ENCODE data around the gene ZC3H7A.

The ZC3H7A gene

GRCh38 chr16:11734025-11734652 is 62.9 kb downstream of the ZC3H7A start:
- no peak for DNase-seq

GRCh38 chr16:11731222-11731621 is 65.8 kb downstream of the ZC3H7A start:
- DNase-seq, result no peak

- no peak for DNase-seq
Observed at GRCh38 chr16:11729787-11730186, 67.3 kb downstream of the ZC3H7A start.

GRCh38 chr16:11727796-11728543 is 69.1 kb downstream of the ZC3H7A start:
- DNase-seq, result no peak

- DNase-seq, result no peak
Observed at GRCh38 chr16:11726008-11726407, 71.0 kb downstream of the ZC3H7A start.

- no peak for DNase-seq
Observed at GRCh38 chr16:11725457-11725856, 71.6 kb downstream of the ZC3H7A start.

- no peak for DNase-seq
Observed at GRCh38 chr16:11722468-11722808, 74.6 kb downstream of the ZC3H7A start.

GRCh38 chr16:11721781-11722467 is 75.1 kb downstream of the ZC3H7A start:
- DNase-seq, result no peak

- DNase-seq, result no peak
Observed at GRCh38 chr16:11719762-11720161, 77.3 kb downstream of the ZC3H7A start.

- DNase-seq, result no peak
Observed at GRCh38 chr16:11719171-11719570, 77.9 kb downstream of the ZC3H7A start.

GRCh38 chr16:11717811-11718210 is 79.2 kb downstream of the ZC3H7A start:
- DNase-seq, result no peak

- no peak for DNase-seq
Observed at GRCh38 chr16:11716336-11716735, 80.7 kb downstream of the ZC3H7A start.

GRCh38 chr16:11715246-11715947 is 81.7 kb downstream of the ZC3H7A start:
- no peak for DNase-seq

- no peak for DNase-seq
Observed at GRCh38 chr16:11712122-11712521, 84.9 kb downstream of the ZC3H7A start.

GRCh38 chr16:11711662-11712061 is 85.4 kb downstream of the ZC3H7A start:
- no peak for DNase-seq

GRCh38 chr16:11708421-11708820 is 88.6 kb downstream of the ZC3H7A start:
- no peak for DNase-seq

- no peak for DNase-seq
Observed at GRCh38 chr16:11707679-11708197, 89.3 kb downstream of the ZC3H7A start.

GRCh38 chr16:11706180-11706742 is 90.8 kb downstream of the ZC3H7A start:
- no peak for DNase-seq

- DNase-seq, result no peak
Observed at GRCh38 chr16:11705311-11706025, 91.6 kb downstream of the ZC3H7A start.

Measured in activated T-cell treated with anti-CD3 and anti-CD28 coated beads for 4 hours (primary cell).